HL-60/S4 treated with retinoic acid at 250 ng/mL for 4 days and 3 days (cell line): ENCODE results near the gene HARS2.

ENCODE experiments used
- in situ Hi-C: fragments of 300-500 bp; cut with MboI; formaldehyde crosslinking; loops from 2 replicates; pipeline ENCODE4 v1.7.0; 2022; ENCODE audit warnings: low sequenced_read_pairs

Gene HARS2

DNA sequence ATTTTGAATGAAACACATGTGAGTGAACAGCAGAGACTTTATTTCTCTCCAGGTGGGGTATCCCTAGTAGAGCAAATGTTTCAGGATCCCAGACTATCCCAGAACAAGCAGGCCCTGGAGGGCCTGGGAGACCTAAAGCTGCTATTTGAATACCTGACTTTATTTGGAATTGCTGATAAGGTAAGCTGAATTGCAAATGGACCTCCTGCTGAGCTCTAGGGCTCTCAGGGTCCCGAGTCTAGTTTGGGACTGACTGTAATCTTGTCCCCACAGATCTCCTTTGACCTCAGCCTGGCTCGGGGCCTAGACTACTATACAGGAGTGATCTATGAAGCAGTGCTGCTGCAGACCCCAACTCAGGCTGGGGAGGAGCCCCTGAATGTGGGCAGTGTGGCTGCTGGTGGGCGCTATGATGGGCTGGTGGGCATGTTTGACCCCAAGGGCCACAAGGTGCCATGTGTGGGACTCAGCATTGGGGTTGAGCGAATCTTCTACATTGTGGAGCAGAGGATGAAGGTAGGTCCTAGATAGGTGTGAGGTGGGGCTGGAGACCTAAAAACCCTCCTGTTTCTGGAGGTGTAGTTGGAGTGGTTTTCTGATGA lies 5.7 kb downstream of the HARS2 start:
- in situ Hi-C loops: no loop called here

- in situ Hi-C loops: loop anchor here (10.0 to 25.0 kb wide), 2 partner anchors 326 to 463 kb away; no protein-coding TSS in a partner anchor
Measured at GRCh38 chr5:140700177-140701144, 9.2 kb downstream of the HARS2 start, which contains the start of gene ZMAT2. Gene ZMAT2 (plus strand): TSS chr5:140700447. CDS start chr5:140700461, 14 bp downstream.

GRCh38 chr5:140707812-140708211 lies 16.6 kb downstream of the HARS2 start:
- in situ Hi-C loops: loop anchor here (10.0 to 25.0 kb wide), 2 partner anchors 333 to 471 kb away; no protein-coding TSS in a partner anchor

DNA sequence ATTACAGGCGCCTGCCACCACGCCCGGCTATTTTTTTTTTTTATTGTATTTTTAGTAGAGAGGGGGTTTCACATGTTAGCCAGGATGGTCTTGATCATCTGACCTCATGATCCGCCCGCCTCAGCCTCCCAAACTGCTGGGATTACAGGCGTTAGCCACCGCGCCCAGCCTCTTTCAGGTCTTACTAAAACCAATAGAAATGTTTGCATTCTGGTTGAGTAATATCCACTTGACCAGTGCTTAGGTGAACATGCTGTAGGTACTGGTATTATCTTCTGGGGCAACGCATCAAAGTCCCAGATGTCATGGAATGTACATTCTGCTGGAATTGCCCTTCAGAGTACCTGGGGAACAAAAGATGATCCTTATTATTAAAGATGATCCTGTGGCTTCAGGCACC lies 17.5 kb downstream of the HARS2 start:
- in situ Hi-C loops: loop anchor here (10.0 to 25.0 kb wide), 2 partner anchors 334 to 471 kb away; no protein-coding TSS in a partner anchor

GRCh38 chr5:140710899-140711552 lies 19.8 kb downstream of the HARS2 start:
- in situ Hi-C loops: loop anchor here (25.0 kb wide), 1 partner anchor 474 kb away; no protein-coding TSS in a partner anchor

GRCh38 chr5:140711794-140712193 lies 20.5 kb downstream of the HARS2 start:
- in situ Hi-C loops: loop anchor here (25.0 kb wide), 1 partner anchor 474 kb away; no protein-coding TSS in a partner anchor

DNA sequence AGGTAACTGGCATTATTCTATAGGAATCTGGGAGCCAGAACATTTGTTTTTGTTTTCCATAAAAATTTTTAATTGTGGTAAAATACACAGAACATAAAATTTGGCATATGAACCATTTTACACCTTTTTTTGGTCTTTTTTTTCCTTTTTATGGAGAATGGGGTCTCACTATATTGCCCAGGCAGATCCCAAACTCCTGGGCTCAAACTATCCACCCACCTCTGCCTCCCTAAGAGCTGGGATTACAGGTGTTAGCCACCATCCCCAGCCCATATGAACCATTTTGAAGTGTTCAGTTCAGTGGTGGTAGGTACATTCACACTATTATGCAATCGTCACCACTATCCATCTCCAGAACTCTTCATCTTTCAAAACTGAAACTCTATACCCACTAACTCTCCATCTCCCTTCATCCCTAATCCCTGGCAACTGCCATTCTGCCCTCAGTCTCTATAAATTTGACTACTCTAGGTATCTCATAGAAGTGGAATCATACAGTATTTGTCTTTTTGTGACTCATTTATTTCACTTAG lies 22.4 kb downstream of the HARS2 start:
- in situ Hi-C loops: loop anchor here (25.0 kb wide), 1 partner anchor 476 kb away; no protein-coding TSS in a partner anchor

GRCh38 chr5:140716238-140716637 lies 25.0 kb downstream of the HARS2 start:
- in situ Hi-C loops: loop anchor here (25.0 kb wide), 1 partner anchor 479 kb away; no protein-coding TSS in a partner anchor

- in situ Hi-C loops: loop anchor here (25.0 kb wide), 1 partner anchor 481 kb away; no protein-coding TSS in a partner anchor
Measured at GRCh38 chr5:140718266-140718592, 27.0 kb downstream of the HARS2 start.

- in situ Hi-C loops: loop anchor here (25.0 kb wide), 1 partner anchor 483 kb away; no protein-coding TSS in a partner anchor
Measured at GRCh38 chr5:140720738-140721137, 29.5 kb downstream of the HARS2 start.

DNA sequence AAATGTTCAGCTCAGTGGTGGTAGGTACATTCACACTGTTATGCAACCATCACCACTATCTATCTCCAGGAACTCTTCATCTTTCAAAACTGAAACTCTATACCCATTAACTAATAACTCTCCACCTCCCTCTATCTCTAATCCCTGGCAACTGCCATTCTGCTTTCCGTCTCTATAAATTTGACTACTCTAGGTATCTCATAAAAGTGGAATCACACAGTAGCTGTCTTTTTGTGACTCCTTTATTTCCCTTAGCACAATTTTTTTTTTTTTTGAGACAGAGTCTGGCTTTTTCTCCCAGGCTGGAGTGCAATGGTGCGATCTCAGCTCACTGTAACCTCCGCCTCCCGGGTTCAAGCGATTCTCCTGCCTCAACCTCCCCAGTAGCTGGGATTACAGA lies 30.1 kb downstream of the HARS2 start:
- in situ Hi-C loops: loop anchor here (25.0 kb wide), 1 partner anchor 484 kb away; no protein-coding TSS in a partner anchor

DNA sequence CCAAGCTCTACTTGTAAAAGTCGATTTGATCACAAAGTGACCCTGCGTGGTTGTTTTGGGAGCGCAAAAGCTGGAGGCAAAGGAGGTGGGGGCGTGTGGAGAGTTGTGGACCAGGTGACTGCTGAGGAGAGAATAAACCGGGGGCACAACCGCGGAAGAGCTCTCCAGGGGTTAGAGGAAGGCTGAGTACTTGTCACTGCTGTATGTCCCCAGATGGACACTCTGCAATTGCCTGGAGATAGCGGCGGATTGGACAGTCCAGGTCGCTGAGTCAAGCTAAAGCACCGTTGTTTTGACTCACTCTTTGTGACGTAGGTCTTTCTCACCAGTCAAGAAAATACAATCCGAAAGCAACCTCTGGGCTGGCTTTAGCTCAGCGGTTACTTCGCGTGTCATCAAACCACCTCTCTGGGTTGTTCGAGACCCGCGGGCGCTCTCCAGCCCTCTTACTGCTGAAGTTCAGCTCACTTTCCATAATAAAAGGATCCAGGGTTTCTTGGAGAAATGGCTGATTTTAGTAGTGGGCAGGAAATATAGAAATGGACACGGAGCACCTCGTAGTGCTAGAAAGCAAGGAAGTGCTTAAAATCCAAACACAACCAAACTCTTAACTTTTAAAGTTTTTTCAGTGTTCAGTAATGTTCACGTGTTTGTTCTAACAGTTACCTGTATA lies 34.7 kb downstream of the HARS2 start:
- in situ Hi-C loops: no loop called here

DNA sequence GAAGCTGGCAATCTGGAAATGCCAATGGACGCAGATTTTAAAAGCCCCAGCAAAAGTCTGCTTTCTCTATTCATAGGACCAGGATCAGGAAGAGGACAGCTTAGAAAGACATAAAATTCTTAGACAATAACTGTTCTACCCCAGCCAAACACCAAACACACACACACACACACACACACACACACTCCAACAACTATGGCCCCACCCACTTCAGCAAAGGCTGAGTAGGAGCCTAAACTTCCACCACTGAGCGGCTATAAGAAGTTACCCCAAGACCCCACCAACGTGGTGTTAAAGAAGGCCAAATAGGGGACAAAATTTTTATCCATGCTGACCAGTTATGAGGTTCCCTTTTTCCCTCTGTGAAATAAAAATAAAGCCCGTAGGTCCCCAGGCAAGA lies 41.8 kb downstream of the HARS2 start:
- in situ Hi-C loops: no loop called here

DNA sequence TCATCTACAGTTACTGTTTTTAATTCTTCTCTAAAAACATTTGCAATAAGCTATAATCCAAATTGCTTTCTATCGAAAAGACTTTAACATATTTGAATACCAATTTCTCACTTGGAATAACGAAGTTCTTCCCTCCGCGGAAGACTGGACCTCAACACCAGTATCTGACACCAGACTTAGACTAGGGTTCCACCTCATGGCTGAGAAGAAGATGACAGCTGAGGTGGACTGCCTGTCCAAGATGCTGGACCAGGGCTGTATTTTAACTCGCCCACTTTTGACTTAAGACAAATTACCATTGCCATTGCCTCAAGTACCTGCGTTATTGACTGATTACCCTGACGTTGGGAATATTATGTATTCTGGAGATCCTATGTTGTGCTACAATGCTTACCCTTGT lies 43.1 kb downstream of the HARS2 start:
- in situ Hi-C loops: no loop called here

DNA sequence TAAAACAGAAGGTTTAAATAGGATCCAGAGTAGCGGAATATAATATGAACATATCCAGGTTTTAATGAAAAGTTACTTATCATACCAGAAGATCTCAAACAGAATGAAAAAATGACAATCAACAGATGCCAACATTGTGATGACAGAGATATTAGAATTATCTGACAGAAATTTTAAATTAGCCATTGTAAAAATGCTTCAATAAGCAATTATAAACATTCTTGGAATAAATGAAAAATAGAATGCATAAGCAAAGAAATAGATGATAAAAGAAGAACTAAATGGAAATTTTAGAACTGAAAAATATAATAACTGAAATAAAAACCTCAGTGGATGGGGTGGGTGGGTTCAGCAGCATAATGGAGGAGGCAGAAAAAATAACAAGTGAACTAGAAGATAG lies 46.2 kb downstream of the HARS2 start:
- in situ Hi-C loops: no loop called here

DNA sequence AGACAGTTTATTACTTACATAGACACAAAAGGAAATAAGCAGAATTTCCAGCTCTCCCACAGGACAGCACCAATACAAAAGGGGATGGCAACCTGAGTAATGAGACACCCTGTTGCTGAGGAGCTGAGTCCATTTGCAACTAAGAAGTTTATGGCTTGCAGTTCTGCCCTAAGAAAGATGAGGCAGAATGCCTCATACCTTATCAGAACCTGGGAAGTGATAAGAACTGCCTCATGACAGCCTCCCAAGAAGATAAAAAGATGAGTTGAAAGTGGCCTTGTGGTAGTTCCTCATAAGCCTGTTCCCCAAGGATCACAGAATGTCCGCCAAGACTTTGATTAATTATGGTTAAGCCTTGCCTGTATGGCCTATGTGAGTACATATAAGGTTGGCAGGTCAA lies 50.7 kb downstream of the HARS2 start:
- in situ Hi-C loops: no loop called here
